Keratinocyte (primary cell): ENCODE measurements around the gene PDE1C.

ENCODE experiments used
- CTCF ChIP-seq, 3 experiments: IDR thresholded peaks in 1 of 3; conservative IDR thresholded peaks in 1 of 3; optimal IDR thresholded peaks in 1 of 3; 2 replicates in 2 of 3; 3 replicates in 1 of 3; pipeline versions ENCODE3 to v1.5.1; 2011; ENCODE audit warnings: low read length in 3 of 3, mild to moderate bottlenecking in 3 of 3, moderate library complexity in 2 of 3, control low read depth in 1 of 3, inconsistent platforms in 1 of 3; ENCODE audit not compliant: insufficient read depth in 2 of 3; ENCODE audit errors: extremely low read depth in 1 of 3
- EZH2 ChIP-seq: IDR thresholded peaks from one replicate; pipeline ENCODE4 v1.6.1; 2012; ENCODE audit warnings: inconsistent platforms, mild to moderate bottlenecking, low read length, moderate library complexity

GRCh38 chr7:32047801-32048200, 22.4 kb downstream of the PDE1C start:
- no peak for TF ChIP-seq CTCF (optimal IDR thresholded peaks at IDR 0.05 in 1 of 3, IDR thresholded peaks at IDR 0.05 in 1 of 3, conservative IDR thresholded peaks at IDR 0.05 in 1 of 3; ENCODE audit: extremely low read depth in 1 of 3, insufficient read depth in 2 of 3, low read length in 3 of 3)
- TF ChIP-seq EZH2: no peak
